HG02610 (cell line): Measurements from ENCODE around the gene GPRC5C.

Source experiments
- ATAC-seq: cut with Tn5 transposase; IDR thresholded peaks from one replicate; pipeline ENCODE4 v1.9.1; 2021; ENCODE audit warnings: mild to moderate bottlenecking, moderate library complexity; ENCODE audit not compliant: unreplicated experiment

Gene GPRC5C, protein sequence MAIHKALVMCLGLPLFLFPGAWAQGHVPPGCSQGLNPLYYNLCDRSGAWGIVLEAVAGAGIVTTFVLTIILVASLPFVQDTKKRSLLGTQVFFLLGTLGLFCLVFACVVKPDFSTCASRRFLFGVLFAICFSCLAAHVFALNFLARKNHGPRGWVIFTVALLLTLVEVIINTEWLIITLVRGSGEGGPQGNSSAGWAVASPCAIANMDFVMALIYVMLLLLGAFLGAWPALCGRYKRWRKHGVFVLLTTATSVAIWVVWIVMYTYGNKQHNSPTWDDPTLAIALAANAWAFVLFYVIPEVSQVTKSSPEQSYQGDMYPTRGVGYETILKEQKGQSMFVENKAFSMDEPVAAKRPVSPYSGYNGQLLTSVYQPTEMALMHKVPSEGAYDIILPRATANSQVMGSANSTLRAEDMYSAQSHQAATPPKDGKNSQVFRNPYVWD

DNA sequence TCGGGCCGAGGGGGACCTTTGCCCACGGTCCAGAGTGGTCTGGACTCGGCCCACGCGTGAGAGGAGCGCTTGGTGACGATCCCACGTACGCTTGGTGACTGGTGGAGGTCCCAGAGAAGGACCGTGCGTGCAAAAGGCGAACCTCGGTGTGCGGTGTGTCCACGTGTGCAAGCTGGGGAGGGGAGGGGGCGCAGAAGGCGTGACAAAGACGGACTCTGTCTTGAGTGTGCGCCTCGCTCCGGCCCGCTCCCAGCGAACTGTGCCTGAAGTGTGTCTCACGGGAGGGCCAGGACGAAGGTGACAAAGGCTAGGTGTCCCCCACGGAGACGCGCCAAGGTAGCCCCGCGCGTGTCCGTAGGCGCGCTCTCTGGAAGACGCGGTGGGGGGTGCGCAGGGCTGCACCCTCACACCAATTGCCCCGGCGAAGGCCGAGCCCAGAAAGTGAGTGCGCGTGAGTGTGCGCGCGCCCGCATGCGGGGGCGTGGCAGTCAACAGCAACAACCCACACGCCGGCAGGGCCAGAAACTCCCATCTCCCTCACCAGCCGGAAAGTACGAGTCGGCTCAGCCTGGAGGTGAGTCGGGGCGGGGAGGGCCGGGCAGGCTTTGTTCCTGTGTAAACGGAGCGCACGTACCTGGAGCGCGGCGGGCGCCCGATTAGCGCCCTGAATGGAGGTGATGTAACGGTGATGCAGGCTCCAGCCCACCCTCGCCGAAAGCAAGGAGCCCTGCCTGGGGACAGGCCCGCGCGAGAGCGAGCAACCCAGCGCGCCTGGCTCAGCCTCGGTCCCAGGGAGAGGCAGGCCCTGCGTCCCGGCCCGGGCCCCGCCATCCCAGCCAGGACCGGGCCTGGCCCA is at the start of gene GPRC5C:
Gene GPRC5C, plus strand, starts transcription at position 521 of the 856 bp plus-strand sequence. CDS start 7,689 bp downstream, outside the sequence.
- ATAC-seq: no peak

DNA sequence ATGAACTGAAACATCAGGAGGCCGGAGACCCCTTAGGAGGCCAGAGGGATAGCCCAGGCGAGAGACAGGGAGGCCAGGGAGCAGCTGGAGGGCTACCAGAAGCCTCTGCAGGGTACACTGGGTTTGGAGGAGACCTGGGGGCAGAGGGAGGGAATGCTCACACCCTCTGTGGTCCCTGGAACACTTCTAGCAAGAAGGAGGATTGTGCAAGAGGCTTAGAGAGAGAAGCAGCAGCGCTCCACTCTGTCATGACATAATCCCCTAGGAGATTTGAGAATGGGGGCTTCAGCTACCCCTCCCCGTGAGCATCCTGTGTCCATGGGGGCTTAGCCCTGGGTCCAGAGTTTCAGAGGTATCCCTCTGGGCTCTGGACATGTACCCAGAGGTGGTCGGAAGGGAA is 48.7 kb upstream of the GPRC5C start:
- no peak for ATAC-seq

DNA sequence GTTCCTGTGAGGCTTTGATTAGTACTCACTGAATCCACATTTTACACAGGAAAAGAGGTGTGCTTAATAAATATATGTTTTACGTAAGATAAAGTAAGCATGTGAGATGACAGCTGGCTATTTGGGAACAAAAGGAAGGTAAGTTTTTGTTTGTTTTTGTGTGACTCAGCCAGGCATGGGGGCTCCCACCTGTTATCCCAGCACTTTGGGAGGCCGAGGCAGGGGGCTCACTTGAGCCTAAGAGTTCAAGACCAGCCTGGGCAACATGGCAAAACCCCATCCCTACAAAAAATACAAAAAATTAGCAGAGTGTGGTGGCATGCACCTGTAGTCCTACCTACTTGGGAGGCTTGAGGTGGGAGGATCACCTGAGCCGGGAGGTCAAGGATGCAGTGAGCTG is 46.7 kb upstream of the GPRC5C start:
- no peak for ATAC-seq

DNA sequence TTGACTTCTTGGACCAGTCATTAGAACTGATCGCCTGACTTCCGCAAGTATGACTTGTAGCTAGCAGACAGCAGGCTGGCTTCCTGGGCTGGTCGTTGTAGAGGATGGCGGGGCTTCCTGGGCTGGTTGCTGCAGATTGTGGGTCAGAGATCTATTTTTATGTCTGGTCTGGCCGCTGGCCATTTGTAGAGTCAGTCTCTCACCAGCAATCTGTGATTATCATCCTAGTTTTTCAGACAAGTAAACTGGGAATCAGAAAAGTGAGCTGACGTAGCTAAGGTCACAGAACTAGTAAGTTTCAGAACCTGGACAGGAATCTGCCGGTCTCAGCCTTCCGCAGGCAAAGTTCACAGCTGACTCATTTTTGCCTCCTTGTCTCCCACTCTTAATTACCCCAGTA is 45.5 kb upstream of the GPRC5C start:
- ATAC-seq: no peak

DNA sequence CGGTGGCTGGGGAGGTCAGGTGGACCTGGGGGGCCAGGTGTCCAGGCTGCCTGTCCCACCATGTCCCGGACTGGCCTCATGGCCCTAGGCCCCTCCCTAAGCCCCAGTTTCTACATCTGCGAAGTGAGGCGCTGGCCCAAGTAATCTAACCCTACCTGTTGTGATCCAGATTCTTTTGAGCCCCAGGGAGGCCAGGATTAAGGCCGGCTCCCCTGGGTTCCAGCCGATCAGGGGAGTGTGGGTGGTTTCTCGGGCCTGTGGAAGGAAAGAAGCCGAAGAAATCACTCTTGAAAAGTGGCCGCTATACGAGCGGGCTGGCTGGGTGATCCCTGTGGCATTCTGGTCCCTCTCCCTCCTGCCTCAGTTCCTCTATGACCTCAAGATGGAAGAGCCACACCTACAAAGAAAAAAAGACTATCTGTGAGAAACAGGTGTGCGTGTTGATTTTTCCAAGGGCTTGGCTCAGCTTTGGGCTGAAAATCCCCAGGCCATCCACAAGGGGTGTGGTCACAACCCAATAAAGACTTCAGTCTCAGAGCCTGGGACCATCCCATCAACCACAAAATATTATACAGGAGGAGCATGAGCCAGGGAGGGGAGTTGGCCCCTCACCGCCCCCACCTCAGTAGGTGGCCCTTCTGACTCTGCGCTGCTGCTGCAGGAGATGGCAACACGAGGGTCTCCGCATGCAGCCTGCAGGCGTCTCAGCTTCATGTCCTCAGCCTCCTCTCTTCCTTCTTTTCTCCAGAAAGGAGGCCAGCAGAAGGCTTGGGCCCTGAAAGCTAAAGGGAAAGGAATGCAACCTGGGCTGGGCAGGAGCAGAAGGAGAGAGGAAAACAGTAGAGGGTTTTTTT is 44.3 kb upstream of the GPRC5C start:
- no peak for ATAC-seq

DNA sequence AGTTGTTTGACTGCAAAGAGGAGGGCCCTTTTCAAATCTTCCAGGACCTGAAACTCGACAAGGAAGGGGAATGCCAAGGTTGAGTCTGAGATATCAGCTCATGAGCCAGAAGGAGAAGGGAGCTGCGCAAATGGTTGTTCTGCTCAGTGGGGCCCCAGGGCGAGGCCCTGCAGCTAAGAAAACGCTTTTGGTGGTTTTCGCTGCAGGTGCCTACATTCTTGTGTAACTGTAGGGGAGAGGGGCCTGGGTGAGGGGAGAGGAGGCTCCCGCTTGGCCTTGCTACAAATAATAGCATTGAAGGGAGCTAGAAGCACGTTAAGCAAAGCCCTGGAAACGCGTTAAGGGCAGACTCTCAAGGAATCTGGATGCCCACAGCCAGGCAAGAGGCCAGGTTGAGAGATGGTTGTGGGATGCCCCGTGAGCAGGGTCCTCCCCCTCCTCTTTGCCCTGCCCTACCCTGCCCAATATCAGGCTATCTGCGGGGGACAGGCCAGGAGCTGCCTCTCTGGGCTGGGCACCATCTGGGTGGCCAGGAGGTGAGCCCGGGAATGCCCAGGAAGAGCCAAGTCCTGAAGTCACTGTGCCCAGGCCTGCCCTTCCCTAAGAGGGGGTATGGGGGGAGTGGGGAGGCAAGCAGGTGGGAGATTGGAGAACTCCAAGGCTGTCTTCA is 42.7 kb upstream of the GPRC5C start:
- no peak for ATAC-seq

DNA sequence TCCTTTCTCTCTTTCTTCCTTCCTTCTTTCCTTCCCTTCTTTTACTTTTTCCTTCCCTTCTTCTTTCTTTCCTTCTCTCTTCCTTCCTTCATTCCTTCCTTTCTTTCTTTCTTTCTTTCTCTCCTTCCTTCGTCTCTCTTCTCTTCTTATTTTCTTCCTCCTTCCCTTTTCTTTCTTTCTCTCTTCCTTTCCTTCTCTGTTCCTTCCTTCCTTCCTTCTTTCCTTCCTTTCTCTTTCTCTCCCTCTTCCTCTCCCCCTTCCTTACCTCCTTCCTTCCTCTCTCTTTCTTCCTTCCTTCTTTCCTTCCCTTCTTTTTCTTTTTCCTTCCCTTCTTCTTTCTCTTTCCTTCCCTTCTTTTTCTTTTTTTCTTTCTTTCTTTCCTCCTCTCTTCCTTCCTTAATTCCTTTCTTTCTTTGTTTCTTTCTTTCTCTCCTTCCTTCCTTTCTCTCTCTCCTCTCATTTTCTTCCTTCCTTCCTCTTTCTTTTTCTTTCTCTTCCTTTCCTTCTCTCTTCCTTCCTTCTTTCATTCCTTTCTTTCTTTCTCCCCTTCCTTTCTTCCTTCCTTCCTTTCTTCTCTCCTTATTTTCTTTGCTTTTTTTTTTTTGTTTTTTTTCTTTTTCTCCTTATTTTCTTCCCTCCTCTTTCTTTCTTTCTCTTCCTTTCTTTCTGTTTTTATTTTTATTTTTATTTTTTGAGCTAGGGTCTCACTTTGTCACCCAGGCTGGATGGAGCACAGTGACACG is 41.8 kb upstream of the GPRC5C start:
- ATAC-seq: no peak

DNA sequence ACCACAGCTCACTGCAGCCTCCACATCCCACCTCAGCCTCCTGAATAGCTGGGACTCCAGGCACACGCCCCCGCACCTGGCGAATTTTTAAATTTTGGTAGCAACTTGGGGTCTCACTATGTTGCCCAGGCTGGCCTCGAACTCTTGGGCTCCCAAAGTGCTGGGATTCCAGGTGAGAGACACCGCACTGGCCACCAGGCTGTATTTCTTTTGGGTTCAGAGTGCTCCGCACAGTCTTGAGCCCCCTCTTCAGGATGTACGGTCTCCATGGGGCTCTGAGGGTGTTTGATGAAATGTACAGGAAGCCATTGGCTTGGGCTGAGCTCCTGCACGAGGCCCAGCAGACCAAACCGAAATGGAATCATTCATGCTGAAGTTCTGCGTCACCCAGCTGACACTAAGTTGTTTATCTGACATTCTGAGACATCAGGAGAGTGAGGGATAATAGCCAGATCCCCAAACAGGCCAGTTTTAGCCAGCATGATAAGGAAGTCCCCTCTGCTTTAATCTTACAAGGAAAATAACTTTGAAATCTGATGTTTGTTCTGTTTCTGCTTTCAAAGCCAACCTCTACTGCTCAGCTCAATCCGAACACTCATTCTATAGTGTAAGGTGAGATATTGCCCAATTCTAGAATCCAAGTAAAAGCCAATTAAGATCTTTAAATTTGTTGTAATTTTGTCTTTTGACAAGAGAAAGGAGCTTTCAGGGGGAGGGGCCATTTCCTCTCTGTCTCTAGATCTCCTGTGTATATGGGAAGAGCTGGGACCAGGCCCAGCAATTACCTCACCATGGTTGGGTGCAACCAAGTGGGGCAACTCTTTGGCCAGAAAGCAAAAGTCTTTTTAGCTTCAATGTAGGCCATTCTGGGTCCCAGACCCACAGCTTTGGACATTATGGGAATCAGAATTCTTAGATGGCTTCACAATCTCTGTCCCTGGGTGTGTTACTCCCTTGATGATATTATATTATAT is 40.9 kb upstream of the GPRC5C start:
- no peak for ATAC-seq

DNA sequence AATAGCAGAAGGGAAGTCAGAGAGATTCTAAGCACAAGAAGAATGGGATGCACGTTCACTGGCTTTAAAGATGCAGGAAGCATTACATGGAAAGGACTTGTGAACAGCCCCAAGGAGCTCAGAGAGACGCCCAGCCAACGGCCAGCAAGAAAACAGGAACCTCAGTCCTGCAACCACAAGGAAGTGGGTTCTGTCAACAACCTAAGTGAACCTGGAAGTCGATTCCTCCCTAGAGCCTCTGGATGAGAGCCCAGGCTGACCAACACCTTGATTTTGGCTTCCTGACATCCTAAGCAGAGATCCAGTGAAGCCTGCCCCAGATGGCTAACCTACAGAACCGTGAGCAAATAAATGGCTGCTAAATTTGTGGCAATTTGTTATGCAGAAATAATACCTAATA is 40.1 kb upstream of the GPRC5C start:
- no peak for ATAC-seq

DNA sequence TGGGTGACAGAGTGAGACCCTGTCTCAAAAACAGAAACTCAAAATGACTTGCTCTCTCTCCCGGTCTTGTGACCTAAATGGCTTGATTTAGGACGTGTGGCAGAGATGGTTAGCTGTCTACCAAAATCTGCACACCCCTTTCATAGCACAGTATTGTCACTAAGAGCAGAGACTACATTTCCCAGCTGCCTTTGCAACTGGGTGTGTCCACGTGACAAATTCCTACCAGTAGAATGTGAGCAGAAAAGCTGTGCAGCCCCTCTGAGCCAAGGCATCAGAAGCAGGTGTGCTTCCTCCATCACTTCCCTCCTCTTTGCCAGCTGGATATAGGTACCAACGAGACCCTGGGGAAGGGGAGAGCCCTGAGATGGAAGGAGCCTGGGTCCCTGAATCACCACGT is 39.0 kb upstream of the GPRC5C start:
- ATAC-seq: no peak

DNA sequence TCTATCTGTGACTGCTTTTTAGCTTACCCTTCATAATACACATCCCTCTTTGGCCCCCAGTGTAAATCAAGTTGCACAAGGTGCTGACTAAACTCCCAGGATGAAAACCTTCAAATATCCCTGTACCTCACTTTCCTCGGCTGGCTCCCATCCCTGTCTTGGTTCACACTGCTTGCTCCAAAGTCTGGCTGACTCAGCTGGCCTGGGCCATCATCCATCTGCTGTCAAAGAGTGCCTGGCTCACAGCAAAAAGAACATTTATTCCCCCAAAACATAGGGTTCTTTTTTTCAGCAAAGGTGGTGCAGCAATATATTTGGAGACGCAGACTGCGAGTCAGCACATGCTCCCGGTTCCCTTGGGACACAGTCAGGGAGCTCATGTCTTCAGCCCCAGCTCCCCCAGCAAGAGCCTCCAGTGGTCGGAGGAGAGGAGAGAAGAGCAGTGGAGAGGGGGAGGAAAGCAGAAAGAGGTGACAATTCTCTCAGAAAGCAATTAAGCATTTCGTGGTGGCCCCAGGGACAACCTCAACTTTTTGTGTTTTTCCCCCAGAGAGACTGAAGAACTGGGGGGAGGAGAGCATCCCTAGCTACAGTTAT is 38.4 kb upstream of the GPRC5C start:
- no peak for ATAC-seq

DNA sequence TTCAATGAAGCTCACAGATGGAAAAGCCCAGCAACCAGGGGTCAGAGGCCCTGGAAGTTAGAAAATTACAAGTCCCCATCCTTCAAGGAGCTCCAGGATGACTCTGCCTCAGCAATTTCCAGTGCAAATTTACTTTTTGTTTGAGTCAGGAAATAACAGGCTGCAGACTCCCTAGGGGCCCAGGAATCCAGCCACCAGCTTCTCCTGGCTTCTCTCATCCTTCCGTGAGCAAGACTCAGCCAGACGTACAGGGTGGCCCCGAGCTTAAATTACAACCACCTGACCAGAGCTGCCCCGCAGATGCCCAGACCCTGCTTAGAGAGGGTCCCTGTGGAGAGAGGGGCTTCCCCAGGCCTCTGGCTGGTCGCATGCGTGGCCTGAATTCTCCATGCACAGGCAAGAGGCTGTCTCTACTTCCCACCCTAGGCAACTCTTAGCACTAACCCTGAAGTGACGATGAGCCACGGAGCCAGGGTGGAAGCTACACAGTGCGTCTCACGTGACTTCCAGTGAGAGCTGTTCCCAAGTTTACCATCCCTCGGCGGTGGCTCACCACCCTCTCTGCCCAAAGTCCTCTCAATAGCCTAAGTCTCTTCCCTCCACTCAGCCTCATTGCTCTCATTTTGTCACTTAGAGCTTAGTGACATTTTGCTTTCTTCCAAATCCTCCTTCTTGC is 37.5 kb upstream of the GPRC5C start:
- ATAC-seq: no peak

DNA sequence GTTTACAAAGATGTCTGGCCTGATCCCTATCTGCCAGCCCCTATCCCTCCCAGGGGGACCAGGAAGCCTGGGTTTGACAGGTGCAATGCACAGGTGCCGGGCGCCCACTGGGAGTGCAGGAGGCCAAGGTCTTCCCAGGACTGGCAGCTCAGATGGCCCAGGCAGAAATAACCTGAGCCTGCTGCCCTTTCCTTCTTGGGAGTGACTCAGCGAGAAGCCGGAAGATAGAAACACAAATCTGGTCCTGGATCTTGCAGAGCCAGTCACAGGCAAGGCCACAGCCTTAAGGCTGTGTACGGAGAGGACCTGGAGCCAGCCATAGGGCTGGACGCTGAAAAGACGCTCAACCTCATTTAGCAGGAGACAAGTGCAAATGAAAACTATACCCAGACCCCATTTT is 36.9 kb upstream of the GPRC5C start:
- no peak for ATAC-seq

DNA sequence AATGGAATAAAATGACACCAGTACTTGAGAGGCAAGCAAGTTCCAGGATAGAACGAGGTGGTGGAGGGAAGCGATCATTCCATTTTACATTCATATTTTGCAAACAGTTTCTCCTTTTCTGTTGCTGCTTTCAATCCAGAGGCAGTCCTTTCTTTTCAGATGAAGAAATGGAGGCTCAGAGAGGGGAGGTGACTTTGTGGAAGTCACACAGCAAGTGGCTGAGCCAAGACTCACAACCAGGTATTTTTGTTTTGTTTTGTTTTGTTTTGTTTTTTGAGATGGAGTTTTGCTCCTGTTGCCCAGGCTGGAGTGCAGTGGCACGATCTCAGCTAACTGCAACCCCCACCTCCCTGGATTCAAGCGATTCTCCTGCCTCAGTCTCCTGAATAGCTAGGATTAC is 35.3 kb upstream of the GPRC5C start:
- no peak for ATAC-seq

DNA sequence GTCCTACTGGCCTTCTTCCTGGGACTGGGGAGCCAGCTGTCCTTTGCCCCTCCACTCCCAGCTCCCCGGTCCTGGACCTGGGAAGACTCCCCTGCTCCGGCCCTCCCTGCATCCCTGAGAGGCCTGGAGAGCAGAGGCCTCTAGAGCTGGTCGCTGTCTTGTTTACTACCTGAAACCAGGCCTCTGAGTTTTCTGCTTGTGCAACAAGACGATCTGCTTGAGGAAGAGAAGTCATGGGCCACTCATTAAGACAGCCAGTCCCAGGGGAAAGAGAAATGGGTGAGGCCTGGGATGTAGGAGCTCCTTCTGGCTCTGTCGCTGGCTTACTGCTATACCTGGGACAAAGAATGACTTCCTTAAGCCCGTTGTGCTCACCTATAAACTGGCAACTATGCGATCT is 29.8 kb upstream of the GPRC5C start:
- no peak for ATAC-seq

DNA sequence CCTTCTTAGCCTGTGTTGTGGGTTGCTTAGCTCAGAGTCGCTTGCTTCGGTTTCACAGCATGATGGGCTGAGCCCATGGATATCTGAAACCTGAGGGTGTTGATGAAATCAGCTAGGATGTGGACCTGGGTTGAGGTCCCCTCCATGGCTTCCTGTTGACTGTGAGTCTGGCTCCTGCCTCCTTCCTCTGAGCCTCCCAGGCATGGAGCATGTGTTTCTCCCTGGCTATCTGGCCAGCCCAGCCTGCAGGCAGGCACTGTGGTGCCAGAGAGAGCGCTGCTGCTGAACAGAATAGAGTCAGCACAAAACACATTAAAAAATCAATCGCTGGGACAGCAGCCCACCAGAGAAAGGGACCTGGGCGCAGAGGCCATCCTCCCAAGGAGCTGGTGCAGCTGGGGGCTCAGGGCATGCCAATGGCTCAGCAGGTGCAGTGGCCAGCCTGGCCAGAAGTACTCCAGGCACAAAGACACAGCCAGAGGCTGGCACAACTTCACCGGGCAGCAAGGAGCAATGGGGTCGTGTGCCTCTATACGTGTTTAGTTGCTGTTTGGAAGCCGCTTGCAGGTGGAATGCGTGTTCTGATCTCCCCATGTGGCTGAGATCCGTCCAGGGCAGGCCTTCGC is 28.3 kb upstream of the GPRC5C start:
- no peak for ATAC-seq

DNA sequence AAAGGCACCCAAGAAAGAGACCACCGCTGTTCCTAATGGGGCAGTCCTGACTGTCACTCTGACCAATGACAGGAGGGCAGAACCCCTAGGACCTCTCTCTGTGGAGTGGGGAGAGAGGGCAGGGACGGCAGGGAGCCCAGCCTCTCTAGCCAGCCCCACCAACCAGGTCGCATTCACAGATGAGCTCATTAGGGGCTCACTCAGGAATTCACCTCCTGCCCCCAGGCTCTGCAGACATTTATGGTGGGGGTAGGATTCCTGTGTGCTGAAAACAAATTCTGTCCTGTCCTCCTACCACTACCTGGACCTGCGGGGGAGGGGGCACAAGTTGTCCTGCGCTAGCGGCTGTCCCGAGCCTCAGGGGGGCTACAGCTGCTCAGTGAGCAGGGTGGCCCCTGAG is 27.7 kb upstream of the GPRC5C start:
- no peak for ATAC-seq
